Colonic mucosa (tissue), 4 donors: ENCODE measurements around the gene UPF2. TPM values are rescaled to one million over a fixed set of nuclear protein-coding genes. Genes with fewer than 3 reads are reported as not detected.

Experiments
- DNase-seq: peaks from one replicate; pipeline ENCODE4 v3.0.0-alpha.2; 2020
- H3K27ac ChIP-seq: fragments of 200-600 bp; one replicate; pipeline ENCODE4 v1.8.0; 2021
- H3K27me3 ChIP-seq: fragments of 200-600 bp; one replicate; pipeline ENCODE4 v1.8.0; 2021
- H3K36me3 ChIP-seq: fragments of 200-600 bp; one replicate; pipeline ENCODE4 v1.8.0; 2021
- H3K4me1 ChIP-seq: fragments of 200-600 bp; one replicate; pipeline ENCODE4 v1.8.0; 2021; ENCODE audit warnings: mild to moderate bottlenecking
- H3K4me3 ChIP-seq: fragments of 200-600 bp; one replicate; pipeline ENCODE4 v1.8.0; 2021
- H3K9ac ChIP-seq, 2 donors: one replicate each; pipeline ENCODE4 v1.7.0; 2013; ENCODE audit warnings: control low read depth in 2 of 2, low read depth in 2 of 2, low read length in 2 of 2
- H3K9me3 ChIP-seq: fragments of 200-600 bp; one replicate; pipeline ENCODE4 v1.8.0; 2021
- CTCF ChIP-seq: fragments of 200-600 bp; IDR thresholded peaks from one replicate; pipeline ENCODE4 v1.8.0; 2022; ENCODE audit warnings: antibody characterized with exemption, mild to moderate bottlenecking
- intact Hi-C: fragments of 100-400 bp; cut with DNase I; formaldehyde crosslinking; loops from one replicate; pipeline ENCODE4 v1.14.1; 2022
- total RNA-seq, 2 donors: library from RNA; stranded (reverse); fragmentation: NEBNext Ultra II Directional in 1 of 2; extraction: Animal tissue kit (Norgen Biotek cat#: 25700) in 1 of 2; gene quantifications; one replicate each; pipeline ENCODE4 v1.2.1, GENCODE V29; 2021
- donor health status: healthy.
- donor health status: DM: no; HTN: no; CAD: no.
- donor health status: DM: no; HTN: no; CAD: no.

The UPF2 gene
- total RNA-seq, 2 donors from 2014 or later, result 21.9 to 25.6 TPM

GRCh38 chr10:11885437-11886137 lies 157.0 kb downstream of the UPF2 start:
- H3K4me3 ChIP-seq, result no peak overlapping the region

GRCh38 chr10:11884706-11885423 lies 157.7 kb downstream of the UPF2 start:
- no peak for DNase-seq
- Histone ChIP-seq H3K9ac (no peak overlapping the region), H3K27ac (no peak overlapping the region), H3K27me3 (no peaks in the 10 kb centered on the region), H3K4me3 (no peak overlapping the region), H3K36me3 (no peaks in the 10 kb centered on the region), H3K4me1 (no peaks in the 10 kb centered on the region), H3K9me3 (no peaks in the 10 kb centered on the region)
- TF ChIP-seq CTCF, result no peak
- intact Hi-C loops, result no loop called here

More at GRCh38 chr10:11885437-11886137, 157.0 kb downstream of the UPF2 start:
- Histone ChIP-seq H3K27me3 (no peaks in the 10 kb centered on the region), H3K36me3 (no peaks in the 10 kb centered on the region), H3K27ac (no peak overlapping the region), H3K9ac (no peak overlapping the region), H3K4me1 (no peaks in the 10 kb centered on the region), H3K9me3 (no peaks in the 10 kb centered on the region)
- DNase-seq, result no peak
- no peak for TF ChIP-seq CTCF
- intact Hi-C loops, result no loop called here

- Histone ChIP-seq H3K9ac (no peak overlapping the region), H3K27me3 (no peaks in the 10 kb centered on the region), H3K9me3 (no peaks in the 10 kb centered on the region), H3K27ac (no peak overlapping the region), H3K36me3 (no peaks in the 10 kb centered on the region), H3K4me3 (no peak overlapping the region), H3K4me1 (no peaks in the 10 kb centered on the region)
- intact Hi-C loops, result no loop called here
- no peak for DNase-seq
- TF ChIP-seq CTCF, result no peak
Observed at GRCh38 chr10:11882646-11883375, 159.8 kb downstream of the UPF2 start.

- Histone ChIP-seq H3K4me1 (no peaks in the 10 kb centered on the region), H3K9me3 (no peaks in the 10 kb centered on the region), H3K27me3 (no peaks in the 10 kb centered on the region), H3K9ac (no peak overlapping the region), H3K36me3 (no peaks in the 10 kb centered on the region), H3K4me3 (no peak overlapping the region), H3K27ac (no peak overlapping the region)
- no peak for DNase-seq
- intact Hi-C loops, result no loop called here
- TF ChIP-seq CTCF, result no peak
Observed at GRCh38 chr10:11881477-11882417, 160.9 kb downstream of the UPF2 start.

- H3K27ac ChIP-seq, result no peak overlapping the region
- H3K36me3 ChIP-seq, result no peaks in the 10 kb centered on the region
- no peaks in the 10 kb centered on the region for H3K4me1 ChIP-seq
- intact Hi-C loops, result no loop called here
- no peak overlapping the region for H3K9ac ChIP-seq
- no peak for DNase-seq
- H3K27me3 ChIP-seq, result no peaks in the 10 kb centered on the region
- no peaks in the 10 kb centered on the region for H3K9me3 ChIP-seq
- no peak for TF ChIP-seq CTCF
- no peak overlapping the region for H3K4me3 ChIP-seq
Observed at GRCh38 chr10:11881030-11881476, 161.6 kb downstream of the UPF2 start.
